ENCODE results near the gene MPLKIP.
"Not testable (repeated sequence)": the region's sequence is repeated elsewhere in the genome, so short reads cannot be mapped to it uniquely, and the experiment has no call there.

MPLKIP gene

GRCh38 chr7:40135317-40135610 is 842 bp upstream of the MPLKIP start:
- H3K4me1 ChIP-seq (ENCODE audit: control insufficient read depth, insufficient read depth, low read length, poor library complexity, severe bottlenecking): peaks cover 13% of the 10 kb centered on the region
- no peak for DNase-seq
- peak overlapping the region; percentile 81 for H3K4me3 ChIP-seq (ENCODE audit: insufficient read depth, low read depth, low read length, poor library complexity, severe bottlenecking)
- H3K9me3 ChIP-seq (ENCODE audit: control insufficient read depth, low read length): no peaks in the 10 kb centered on the region
- no peak overlapping the region for H3K27ac ChIP-seq (ENCODE audit: insufficient read depth, low read length, poor library complexity, severe bottlenecking)
- H3K27me3 ChIP-seq (replicated peaks; ENCODE audit: control insufficient read depth, insufficient read depth, low read length, poor library complexity, severe bottlenecking): no peaks in the 10 kb centered on the region
- peaks cover 3% of the 10 kb centered on the region for H3K36me3 ChIP-seq (ENCODE audit: control insufficient read depth, insufficient read depth, low read length)

GRCh38 chr7:40133561-40134427 is 628 bp downstream of the MPLKIP start:
- no peak for DNase-seq
- no peaks in the 10 kb centered on the region for H3K27me3 ChIP-seq (replicated peaks; ENCODE audit: control insufficient read depth, insufficient read depth, low read length, poor library complexity, severe bottlenecking)
- peaks cover 3% of the 10 kb centered on the region for H3K36me3 ChIP-seq (ENCODE audit: control insufficient read depth, insufficient read depth, low read length)
- peak overlapping the region; percentile 81 for H3K4me3 ChIP-seq (ENCODE audit: insufficient read depth, low read depth, low read length, poor library complexity, severe bottlenecking)
- peaks cover 13% of the 10 kb centered on the region for H3K4me1 ChIP-seq (ENCODE audit: control insufficient read depth, insufficient read depth, low read length, poor library complexity, severe bottlenecking)
- peak overlapping the region; percentile 88 for H3K27ac ChIP-seq (ENCODE audit: insufficient read depth, low read length, poor library complexity, severe bottlenecking)
- H3K9me3 ChIP-seq (ENCODE audit: control insufficient read depth, low read length): no peaks in the 10 kb centered on the region

GRCh38 chr7:40122940-40123254 is 11.5 kb downstream of the MPLKIP start:
- Histone ChIP-seq H3K36me3 (ENCODE audit: control insufficient read depth, insufficient read depth, low read length) (no peaks in the 10 kb centered on the region), H3K9me3 (ENCODE audit: control insufficient read depth, low read length) (no peaks in the 10 kb centered on the region), H3K4me3 (ENCODE audit: insufficient read depth, low read depth, low read length, poor library complexity, severe bottlenecking) (no peak overlapping the region), H3K4me1 (ENCODE audit: control insufficient read depth, insufficient read depth, low read length, poor library complexity, severe bottlenecking) (no peaks in the 10 kb centered on the region), H3K27me3 (replicated peaks; ENCODE audit: control insufficient read depth, insufficient read depth, low read length, poor library complexity, severe bottlenecking) (no peaks in the 10 kb centered on the region), H3K27ac (ENCODE audit: insufficient read depth, low read length, poor library complexity, severe bottlenecking) (no peak overlapping the region)
- no peak for DNase-seq

GRCh38 chr7:40122100-40122939 is 12.1 kb downstream of the MPLKIP start:
- not testable (repeated sequence) for H3K9me3 ChIP-seq (ENCODE audit: control insufficient read depth, low read length); DNase-seq; H3K4me3 ChIP-seq (ENCODE audit: insufficient read depth, low read depth, low read length, poor library complexity, severe bottlenecking); H3K27me3 ChIP-seq (replicated peaks; ENCODE audit: control insufficient read depth, insufficient read depth, low read length, poor library complexity, severe bottlenecking); H3K36me3 ChIP-seq (ENCODE audit: control insufficient read depth, insufficient read depth, low read length); H3K27ac ChIP-seq (ENCODE audit: insufficient read depth, low read length, poor library complexity, severe bottlenecking); H3K4me1 ChIP-seq (ENCODE audit: control insufficient read depth, insufficient read depth, low read length, poor library complexity, severe bottlenecking)

GRCh38 chr7:40120020-40120419 is 14.4 kb downstream of the MPLKIP start:
- no peaks in the 10 kb centered on the region for H3K4me1 ChIP-seq (ENCODE audit: control insufficient read depth, insufficient read depth, low read length, poor library complexity, severe bottlenecking)
- H3K4me3 ChIP-seq (ENCODE audit: insufficient read depth, low read depth, low read length, poor library complexity, severe bottlenecking): no peak overlapping the region
- no peaks in the 10 kb centered on the region for H3K9me3 ChIP-seq (ENCODE audit: control insufficient read depth, low read length)
- DNase-seq: no peak
- no peak overlapping the region for H3K27ac ChIP-seq (ENCODE audit: insufficient read depth, low read length, poor library complexity, severe bottlenecking)
- no peaks in the 10 kb centered on the region for H3K36me3 ChIP-seq (ENCODE audit: control insufficient read depth, insufficient read depth, low read length)
- H3K27me3 ChIP-seq (replicated peaks; ENCODE audit: control insufficient read depth, insufficient read depth, low read length, poor library complexity, severe bottlenecking): no peaks in the 10 kb centered on the region

- not testable (repeated sequence) for H3K4me3 ChIP-seq (ENCODE audit: insufficient read depth, low read depth, low read length, poor library complexity, severe bottlenecking); H3K27me3 ChIP-seq (replicated peaks; ENCODE audit: control insufficient read depth, insufficient read depth, low read length, poor library complexity, severe bottlenecking); DNase-seq; H3K36me3 ChIP-seq (ENCODE audit: control insufficient read depth, insufficient read depth, low read length); H3K4me1 ChIP-seq (ENCODE audit: control insufficient read depth, insufficient read depth, low read length, poor library complexity, severe bottlenecking); H3K9me3 ChIP-seq (ENCODE audit: control insufficient read depth, low read length); H3K27ac ChIP-seq (ENCODE audit: insufficient read depth, low read length, poor library complexity, severe bottlenecking)
Observed at GRCh38 chr7:40118201-40118600, 16.2 kb downstream of the MPLKIP start.

- DNase-seq; H3K36me3 ChIP-seq (ENCODE audit: control insufficient read depth, insufficient read depth, low read length); H3K27me3 ChIP-seq (replicated peaks; ENCODE audit: control insufficient read depth, insufficient read depth, low read length, poor library complexity, severe bottlenecking); H3K27ac ChIP-seq (ENCODE audit: insufficient read depth, low read length, poor library complexity, severe bottlenecking); H3K4me3 ChIP-seq (ENCODE audit: insufficient read depth, low read depth, low read length, poor library complexity, severe bottlenecking); H3K4me1 ChIP-seq (ENCODE audit: control insufficient read depth, insufficient read depth, low read length, poor library complexity, severe bottlenecking); H3K9me3 ChIP-seq (ENCODE audit: control insufficient read depth, low read length): not testable (repeated sequence)
Observed at GRCh38 chr7:40117199-40117598, 17.2 kb downstream of the MPLKIP start.

GRCh38 chr7:40115936-40116335 is 18.5 kb downstream of the MPLKIP start:
- H3K4me3 ChIP-seq (ENCODE audit: insufficient read depth, low read depth, low read length, poor library complexity, severe bottlenecking): no peak overlapping the region
- no peaks in the 10 kb centered on the region for H3K4me1 ChIP-seq (ENCODE audit: control insufficient read depth, insufficient read depth, low read length, poor library complexity, severe bottlenecking)
- no peaks in the 10 kb centered on the region for H3K9me3 ChIP-seq (ENCODE audit: control insufficient read depth, low read length)
- DNase-seq: no peak
- no peaks in the 10 kb centered on the region for H3K36me3 ChIP-seq (ENCODE audit: control insufficient read depth, insufficient read depth, low read length)
- H3K27me3 ChIP-seq (replicated peaks; ENCODE audit: control insufficient read depth, insufficient read depth, low read length, poor library complexity, severe bottlenecking): no peaks in the 10 kb centered on the region
- no peak overlapping the region for H3K27ac ChIP-seq (ENCODE audit: insufficient read depth, low read length, poor library complexity, severe bottlenecking)

- no peaks in the 10 kb centered on the region for H3K27me3 ChIP-seq (replicated peaks; ENCODE audit: control insufficient read depth, insufficient read depth, low read length, poor library complexity, severe bottlenecking)
- no peak for DNase-seq
- H3K27ac ChIP-seq (ENCODE audit: insufficient read depth, low read length, poor library complexity, severe bottlenecking): no peak overlapping the region
- H3K9me3 ChIP-seq (ENCODE audit: control insufficient read depth, low read length): no peaks in the 10 kb centered on the region
- no peaks in the 10 kb centered on the region for H3K4me1 ChIP-seq (ENCODE audit: control insufficient read depth, insufficient read depth, low read length, poor library complexity, severe bottlenecking)
- no peak overlapping the region for H3K4me3 ChIP-seq (ENCODE audit: insufficient read depth, low read depth, low read length, poor library complexity, severe bottlenecking)
- no peaks in the 10 kb centered on the region for H3K36me3 ChIP-seq (ENCODE audit: control insufficient read depth, insufficient read depth, low read length)
Observed at GRCh38 chr7:40105879-40106473, 28.4 kb downstream of the MPLKIP start.

GRCh38 chr7:40102897-40103296 is 31.5 kb downstream of the MPLKIP start:
- no peak for DNase-seq

More at GRCh38 chr7:40102897-40103296, 31.5 kb downstream of the MPLKIP start:
- Histone ChIP-seq H3K36me3 (ENCODE audit: control insufficient read depth, insufficient read depth, low read length) (no peaks in the 10 kb centered on the region), H3K9me3 (ENCODE audit: control insufficient read depth, low read length) (no peaks in the 10 kb centered on the region), H3K4me3 (ENCODE audit: insufficient read depth, low read depth, low read length, poor library complexity, severe bottlenecking) (no peak overlapping the region), H3K27me3 (replicated peaks; ENCODE audit: control insufficient read depth, insufficient read depth, low read length, poor library complexity, severe bottlenecking) (no peaks in the 10 kb centered on the region), H3K4me1 (ENCODE audit: control insufficient read depth, insufficient read depth, low read length, poor library complexity, severe bottlenecking) (no peaks in the 10 kb centered on the region), H3K27ac (ENCODE audit: insufficient read depth, low read length, poor library complexity, severe bottlenecking) (no peak overlapping the region)
